ENCODE measurements around the gene PBOV1.
"Not testable (repeated sequence)": the region's sequence is repeated elsewhere in the genome, so short reads cannot be mapped to it uniquely, and the experiment has no call there.

Gene PBOV1

GRCh38 chr6:138237463-138237862 lies 19.2 kb upstream of the PBOV1 start:
- no peak for DNase-seq

GRCh38 chr6:138235693-138236092 lies 17.4 kb upstream of the PBOV1 start:
- DNase-seq: no peak

GRCh38 chr6:138235205-138235604 lies 16.9 kb upstream of the PBOV1 start:
- DNase-seq: no peak

- DNase-seq: no peak
Observed at GRCh38 chr6:138234363-138234762, 16.1 kb upstream of the PBOV1 start.

- no peak for DNase-seq
Observed at GRCh38 chr6:138231381-138231886, 13.1 kb upstream of the PBOV1 start.

GRCh38 chr6:138230759-138231380 lies 12.6 kb upstream of the PBOV1 start:
- no peak for DNase-seq

GRCh38 chr6:138230221-138230620 lies 11.9 kb upstream of the PBOV1 start:
- DNase-seq: no peak

- DNase-seq: no peak
Observed at GRCh38 chr6:138229663-138230179, 11.4 kb upstream of the PBOV1 start.

- DNase-seq: no peak
Observed at GRCh38 chr6:138229072-138229471, 10.8 kb upstream of the PBOV1 start.

GRCh38 chr6:138227316-138227781 lies 9.1 kb upstream of the PBOV1 start:
- no peak for DNase-seq

- no peak for DNase-seq
Observed at GRCh38 chr6:138226700-138227315, 8.5 kb upstream of the PBOV1 start.

- DNase-seq: no peak
Observed at GRCh38 chr6:138225953-138226352, 7.7 kb upstream of the PBOV1 start.

GRCh38 chr6:138222901-138223546 lies 4.7 kb upstream of the PBOV1 start:
- DNase-seq: no peak

- DNase-seq: no peak
Observed at GRCh38 chr6:138219901-138220300, 1.6 kb upstream of the PBOV1 start.

GRCh38 chr6:138219398-138219797 lies 1.1 kb upstream of the PBOV1 start:
- DNase-seq: no peak

- no peak for DNase-seq
Observed at GRCh38 chr6:138215093-138215782, 3.1 kb downstream of the PBOV1 start.

- DNase-seq: not testable (repeated sequence)
Observed at GRCh38 chr6:138212530-138212929, 5.8 kb downstream of the PBOV1 start.

GRCh38 chr6:138211601-138212000 lies 6.7 kb downstream of the PBOV1 start:
- DNase-seq: no peak

GRCh38 chr6:138211048-138211581 lies 7.2 kb downstream of the PBOV1 start:
- no peak for DNase-seq

- no peak for DNase-seq
Observed at GRCh38 chr6:138206862-138207261, 11.4 kb downstream of the PBOV1 start.

- no peak for DNase-seq
Observed at GRCh38 chr6:138205437-138206094, 12.7 kb downstream of the PBOV1 start.

GRCh38 chr6:138204792-138205384 lies 13.4 kb downstream of the PBOV1 start:
- DNase-seq: no peak

Data from activated CD4-positive, CD25-positive, alpha-beta regulatory T cell treated with anti-CD3 and anti-CD28 coated beads, Interleukin-2, amount 50 U/mL, for 72 hours (primary cell).